Pancreas (tissue), 10 donors: ENCODE measurements around the gene POU5F2. TPM values are rescaled to one million over a fixed set of nuclear protein-coding genes. Genes with fewer than 3 reads are reported as not detected.

ENCODE experiments used
- ATAC-seq, 4 donors: fragments of 200-7000 bp; cut with Tn5 transposase; one replicate each; pipeline versions ENCODE4 v1.8.0 to v1.9.1; 2020; ENCODE audit warnings: mild to moderate bottlenecking in 4 of 4, moderate library complexity in 4 of 4
- DNase-seq, 6 donors: peaks; one replicate each; pipeline ENCODE4 v3.0.0-alpha.2; 2020
- FAIRE-seq: peaks from 2 replicates; lab custom pipeline; 2012; peaks lifted over from hg19 to GRCh38; lab: Jason Lieb, UNC
- H3K27ac ChIP-seq, 4 donors: fragments of 200-600 bp; sonication (generic); 1 replicate in 3 of 4; 2 replicates in 1 of 4; pipeline versions ENCODE4 v1.5.0 to v1.8.0; 2020
- H3K27me3 ChIP-seq, 4 donors: fragments of 200-600 bp; one replicate each; pipeline ENCODE4 v1.8.0; 2021
- H3K36me3 ChIP-seq, 3 donors: fragments of 200-600 bp; sonication (generic) in 1 of 3; one replicate each; pipeline versions ENCODE4 v1.5.0 to v1.8.0; 2020 to 2021
- H3K4me1 ChIP-seq, 3 donors: fragments of 200-600 bp; one replicate each; pipeline ENCODE4 v1.8.0; 2021
- H3K4me3 ChIP-seq, 4 donors: fragments of 200-600 bp; sonication (generic) in 2 of 4; one replicate each; pipeline versions ENCODE4 v1.5.0 to v1.8.0; 2020 to 2021
- H3K9me3 ChIP-seq, 4 donors: fragments of 200-600 bp; one replicate each; pipeline ENCODE4 v1.8.0; 2021
- CTCF ChIP-seq, 4 donors: fragments of 200-600 bp; sonication (generic) in 3 of 4; IDR thresholded peaks; one replicate each; pipeline versions ENCODE4 v1.5.0 to v1.8.0; 2021; ENCODE audit warnings: antibody characterized with exemption in 4 of 4
- WGBS, 2 donors: extraction: QIAGEN DNeasy Blood & Tissue Kit; methylation state at CpG; one replicate each; pipeline ENCODE4 v1.1.7; 2013; 5-methylcytosine and 5-hydroxymethylcytosine counted together
- intact Hi-C, 3 donors: fragments of 100-400 bp; cut with DNase I; formaldehyde crosslinking; loops; one replicate each; pipeline versions ENCODE4 v1.11.1 to v1.14.2; 2022
- polyA plus RNA-seq, 2 donors: library from polyadenylated mRNA; stranded (reverse); fragments of 200-250 nt; gene quantifications; one replicate each; pipeline ENCODE4 v1.2.3, GENCODE V29; 2013
- total RNA-seq, 6 donors: library from RNA; stranded (reverse); fragmentation: NEBNext Ultra II Directional in 4 of 6; extraction: Animal tissue kit (Norgen Biotek cat#: 25700) in 4 of 6; gene quantifications; one replicate each; pipeline versions ENCODE4 v1.2.1 to v1.2.4, GENCODE V29; 2021 to 2023
- donor health status: healthy with polysubstance abuse.
- donor health status: DM: no; HTN: no; CAD: no; lungs with moderate emphysema.
- donor health status: DM: no; HTN: no; CAD: no.
- donor health status: control.
- donor health status: control.
- donor health status: Bipolar disorder and iron deficiency.
- donor health status: DM: yes; HTN: yes; CAD: no.
- donor health status: DM: no; HTN: no; CAD: no.
- donor health status: DM: no; HTN: no; CAD: no.
- donor health status: DM: yes; HTN: yes; CAD: no.

POU5F2 gene
- total and polyA plus RNA-seq, 8 donors: 0.05 to 1.2 (median 0.67) TPM

- intact Hi-C loops: no loop called here
- FAIRE-seq: no peak
- peaks cover 0 to 2% (median 0%) of the 10 kb centered on the region in 4 donors for H3K9me3 ChIP-seq
Observed at GRCh38 chr5:93785475-93785874, 44.1 kb upstream of the POU5F2 start.

GRCh38 chr5:93782978-93783377 is 41.6 kb upstream of the POU5F2 start:
- Histone ChIP-seq H3K27me3 (no peaks in the 10 kb centered on the region), H3K4me3 (no peak overlapping the region), H3K9me3 (peaks cover 0 to 2% (median 0%) of the 10 kb centered on the region in 4 donors), H3K4me1 (no peaks in the 10 kb centered on the region), H3K36me3 (no peaks in the 10 kb centered on the region), H3K27ac (no peak overlapping the region)
- FAIRE-seq (no peak), DNase-seq (no peak), ATAC-seq (no peak)
- TF ChIP-seq CTCF (IDR thresholded peaks at IDR 0.05): no peak
- 82 to 88% methylated on average over 1 of the region's 1 CpG for WGBS, 2 donors
- intact Hi-C loops: no loop called here

More at GRCh38 chr5:93785475-93785874, 44.1 kb upstream of the POU5F2 start:
- H3K27ac ChIP-seq: no peak overlapping the region
- no peak for ATAC-seq
- no peak overlapping the region for H3K4me3 ChIP-seq
- WGBS, 2 donors: 95 to 98% methylated on average over 2 of the region's 2 CpGs
- no peak for TF ChIP-seq CTCF (IDR thresholded peaks at IDR 0.05)
- H3K4me1 ChIP-seq: no peaks in the 10 kb centered on the region
- no peaks in the 10 kb centered on the region for H3K27me3 ChIP-seq
- no peaks in the 10 kb centered on the region for H3K36me3 ChIP-seq
- DNase-seq: no peak

GRCh38 chr5:93777620-93778019 is 36.2 kb upstream of the POU5F2 start:
- H3K27me3 ChIP-seq: no peaks in the 10 kb centered on the region
- no peak overlapping the region for H3K4me3 ChIP-seq
- no peak overlapping the region for H3K27ac ChIP-seq
- no peak for DNase-seq
- no peaks in the 10 kb centered on the region for H3K9me3 ChIP-seq
- WGBS, 2 donors: 78 to 92% methylated on average over 3 of the region's 3 CpGs
- no peak for ATAC-seq
- no peak for TF ChIP-seq CTCF (IDR thresholded peaks at IDR 0.05)
- H3K36me3 ChIP-seq: no peaks in the 10 kb centered on the region
- intact Hi-C loops: no loop called here
- no peak for FAIRE-seq
- no peaks in the 10 kb centered on the region for H3K4me1 ChIP-seq

GRCh38 chr5:93756372-93756771 is 15.0 kb upstream of the POU5F2 start:
- ATAC-seq (no peak), FAIRE-seq (no peak), DNase-seq (peak in 1 of 6 donors; percentile 22)
- H3K27me3 ChIP-seq: no peaks in the 10 kb centered on the region
- no peak overlapping the region for H3K27ac ChIP-seq
- intact Hi-C loops: no loop called here
- H3K4me3 ChIP-seq: no peak overlapping the region
- H3K4me1 ChIP-seq: no peaks in the 10 kb centered on the region
- 91 to 94% methylated on average over 5 of the region's 5 CpGs for WGBS, 2 donors
- no peaks in the 10 kb centered on the region for H3K36me3 ChIP-seq
- H3K9me3 ChIP-seq: no peaks in the 10 kb centered on the region
- TF ChIP-seq CTCF (IDR thresholded peaks at IDR 0.05): no peak

GRCh38 chr5:93755716-93756115 is 14.3 kb upstream of the POU5F2 start:
- FAIRE-seq (no peak), DNase-seq (peak in 1 of 6 donors; percentile 23), ATAC-seq (no peak)
- H3K36me3 ChIP-seq: no peaks in the 10 kb centered on the region
- no peak for TF ChIP-seq CTCF (IDR thresholded peaks at IDR 0.05)
- H3K27ac ChIP-seq: no peak overlapping the region
- H3K27me3 ChIP-seq: no peaks in the 10 kb centered on the region
- H3K9me3 ChIP-seq: no peaks in the 10 kb centered on the region
- no peak overlapping the region for H3K4me3 ChIP-seq
- H3K4me1 ChIP-seq: no peaks in the 10 kb centered on the region
- WGBS, 2 donors: 92 to 93% methylated on average over 10 of the region's 10 CpGs
- intact Hi-C loops: no loop called here
